HG02798 (cell line): Measurements from ENCODE around the gene CYP2S1.
"Not testable (repeated sequence)": the region's sequence is repeated elsewhere in the genome, so short reads cannot be mapped to it uniquely, and the experiment has no call there.

ENCODE experiments used
- ATAC-seq: cut with Tn5 transposase; IDR thresholded peaks from one replicate; pipeline ENCODE4 v1.9.1; 2021; ENCODE audit warnings: mild to moderate bottlenecking; ENCODE audit not compliant: unreplicated experiment, poor library complexity

The CYP2S1 gene, protein sequence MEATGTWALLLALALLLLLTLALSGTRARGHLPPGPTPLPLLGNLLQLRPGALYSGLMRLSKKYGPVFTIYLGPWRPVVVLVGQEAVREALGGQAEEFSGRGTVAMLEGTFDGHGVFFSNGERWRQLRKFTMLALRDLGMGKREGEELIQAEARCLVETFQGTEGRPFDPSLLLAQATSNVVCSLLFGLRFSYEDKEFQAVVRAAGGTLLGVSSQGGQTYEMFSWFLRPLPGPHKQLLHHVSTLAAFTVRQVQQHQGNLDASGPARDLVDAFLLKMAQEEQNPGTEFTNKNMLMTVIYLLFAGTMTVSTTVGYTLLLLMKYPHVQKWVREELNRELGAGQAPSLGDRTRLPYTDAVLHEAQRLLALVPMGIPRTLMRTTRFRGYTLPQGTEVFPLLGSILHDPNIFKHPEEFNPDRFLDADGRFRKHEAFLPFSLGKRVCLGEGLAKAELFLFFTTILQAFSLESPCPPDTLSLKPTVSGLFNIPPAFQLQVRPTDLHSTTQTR

DNA sequence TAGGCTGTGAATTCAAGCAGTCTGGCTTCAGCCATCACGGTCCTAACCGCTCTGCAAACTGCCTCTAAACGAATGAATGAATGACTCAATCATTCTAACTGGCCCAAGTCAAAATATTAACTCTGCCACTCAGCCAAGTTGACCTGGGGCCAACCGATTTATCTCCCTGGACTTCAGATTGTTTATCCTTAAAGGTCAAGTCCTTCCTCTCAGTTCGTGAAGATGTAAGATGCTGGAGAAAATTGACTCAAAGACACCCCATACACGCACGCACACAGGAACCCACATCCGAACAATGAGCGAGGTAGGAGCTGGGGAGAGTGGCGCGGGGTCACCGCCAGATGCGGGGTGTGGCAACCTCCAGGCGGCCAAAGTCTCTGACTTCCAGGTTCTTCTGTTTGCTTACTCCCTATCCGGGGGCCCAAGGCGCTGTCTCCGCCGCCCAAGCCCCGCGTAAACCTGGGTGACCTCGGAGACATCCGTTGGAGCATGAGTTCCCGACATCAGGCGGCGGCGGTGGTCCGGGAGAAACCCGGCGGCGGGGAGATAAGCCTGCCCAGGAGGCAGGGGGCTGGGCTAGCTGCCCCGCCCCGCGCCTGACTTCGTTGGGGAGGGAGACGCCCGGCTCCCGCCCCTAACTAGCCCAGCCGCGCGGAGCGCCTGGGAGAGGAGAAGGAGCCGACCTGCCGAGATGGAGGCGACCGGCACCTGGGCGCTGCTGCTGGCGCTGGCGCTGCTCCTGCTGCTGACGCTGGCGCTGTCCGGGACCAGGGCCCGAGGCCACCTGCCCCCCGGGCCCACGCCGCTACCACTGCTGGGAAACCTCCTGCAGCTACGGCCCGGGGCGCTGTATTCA is at the start of gene CYP2S1:
Gene CYP2S1 (plus strand): TSS at position 646 of the 856 bp plus-strand sequence. CDS start 46 bp downstream, at position 692.
- ATAC-seq, result no peak

DNA sequence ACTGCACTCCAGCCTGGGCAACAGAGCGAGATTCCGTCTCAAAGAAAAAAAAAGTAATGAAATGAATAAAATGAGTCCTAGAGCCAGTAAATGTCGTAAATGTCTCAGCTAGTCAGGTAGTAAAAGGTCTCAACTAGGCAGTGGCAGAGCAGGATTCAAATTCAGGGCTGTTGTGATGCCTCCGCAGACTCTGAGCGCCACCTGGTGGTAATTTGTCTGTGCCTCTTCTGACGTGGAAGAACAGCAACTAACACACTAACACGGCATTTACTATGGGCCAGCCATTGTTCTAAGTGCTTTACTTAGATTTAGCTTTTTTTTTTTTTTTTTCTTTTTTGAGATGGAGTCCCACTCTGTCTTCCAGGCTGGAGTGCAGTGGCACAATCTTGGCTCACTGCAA is 48.6 kb upstream of the CYP2S1 start:
- no peak for ATAC-seq

- ATAC-seq, result no peak
Measured at GRCh38 chr19:41149831-41150230, 43.2 kb upstream of the CYP2S1 start.

GRCh38 chr19:41150986-41151385 is 42.0 kb upstream of the CYP2S1 start:
- not testable (repeated sequence) for ATAC-seq

DNA sequence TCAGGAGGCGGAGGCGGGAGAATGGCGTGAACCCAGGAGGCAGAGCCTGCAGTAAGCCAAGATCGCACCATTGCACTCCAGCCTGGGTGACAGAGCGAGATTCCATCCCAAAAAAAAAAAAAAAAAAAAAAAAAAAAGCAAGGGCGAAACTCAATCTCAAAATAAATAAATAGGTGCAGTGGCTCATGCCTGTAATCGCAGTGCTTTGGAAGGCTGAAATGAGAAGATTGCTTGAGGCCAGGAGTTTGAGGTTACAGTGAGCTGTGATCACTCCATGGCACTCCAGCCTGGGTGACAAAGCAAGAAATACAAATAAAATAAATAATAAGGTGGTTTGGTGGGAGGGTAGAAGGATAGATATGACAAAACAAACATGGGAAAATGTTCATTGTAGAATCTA is 39.0 kb upstream of the CYP2S1 start:
- no peak for ATAC-seq

- no peak for ATAC-seq
Measured at GRCh38 chr19:41156207-41156606, 36.8 kb upstream of the CYP2S1 start.

DNA sequence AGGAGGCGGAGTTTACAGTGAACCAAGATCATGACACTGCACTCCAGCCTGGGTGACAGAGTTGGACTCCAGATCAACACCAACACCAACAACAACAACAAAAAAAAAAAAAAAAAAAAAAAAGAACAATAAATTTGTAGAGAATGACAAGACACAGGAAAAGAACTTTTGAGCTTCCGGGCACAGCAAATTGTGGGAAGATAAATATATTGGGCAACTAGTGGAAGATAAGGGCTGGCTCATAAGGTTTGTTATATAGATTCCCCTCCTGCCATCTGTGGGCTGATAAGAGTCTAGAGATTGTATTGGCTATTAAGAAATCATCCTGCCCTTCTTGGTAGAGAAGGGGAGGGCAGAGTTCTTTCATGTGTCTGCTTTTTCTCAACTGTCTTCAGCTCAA is 33.1 kb upstream of the CYP2S1 start:
- ATAC-seq, result no peak

- ATAC-seq, result no peak
Measured at GRCh38 chr19:41161903-41162302, 31.1 kb upstream of the CYP2S1 start.

GRCh38 chr19:41166944-41167804 is 25.8 kb upstream of the CYP2S1 start:
- ATAC-seq, result no peak

DNA sequence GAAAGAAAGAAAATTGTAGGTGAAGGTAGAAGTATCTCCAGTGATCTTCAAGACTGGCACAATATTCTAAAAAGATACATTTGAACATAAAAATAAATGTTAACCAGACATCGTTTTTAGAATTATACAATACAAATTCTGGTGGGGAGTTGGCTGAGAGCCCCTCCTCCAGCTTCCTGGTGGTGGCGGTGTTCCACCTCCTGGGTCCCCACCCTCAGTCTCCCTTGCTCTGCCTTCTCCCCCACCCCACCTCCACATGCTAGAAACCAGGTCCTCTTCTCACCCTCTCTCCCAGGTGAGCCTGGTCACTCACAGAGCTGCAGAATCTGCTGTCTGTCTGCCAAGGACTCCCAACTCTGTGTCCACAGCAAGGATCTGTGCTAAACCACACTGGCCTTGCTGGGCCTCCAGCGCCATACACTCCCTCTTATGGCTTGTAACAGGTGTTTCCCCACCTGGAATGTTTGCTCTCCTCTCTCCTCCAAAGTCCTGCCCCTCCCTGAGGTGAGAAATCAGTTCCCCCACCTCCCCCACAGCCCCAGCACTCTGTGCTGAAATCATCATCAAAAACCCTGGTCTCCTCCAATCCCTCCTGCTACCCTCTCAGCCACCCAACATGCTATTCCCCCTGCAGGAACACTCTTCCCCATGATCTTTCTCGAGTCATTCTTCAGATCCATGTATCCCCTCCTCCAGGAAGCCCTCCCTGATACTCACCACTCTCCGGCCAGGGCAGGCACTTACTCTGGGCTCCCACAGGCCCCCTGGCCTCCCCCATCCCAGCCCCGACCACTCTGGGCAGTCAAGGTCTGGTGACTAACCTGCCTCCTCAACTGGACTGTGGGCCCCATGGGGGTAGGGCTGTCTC is 20.5 kb upstream of the CYP2S1 start:
- ATAC-seq, result no peak

- ATAC-seq, result no peak
Measured at GRCh38 chr19:41174297-41174928, 18.6 kb upstream of the CYP2S1 start.

GRCh38 chr19:41175801-41176777 is 16.9 kb upstream of the CYP2S1 start:
- no peak for ATAC-seq

DNA sequence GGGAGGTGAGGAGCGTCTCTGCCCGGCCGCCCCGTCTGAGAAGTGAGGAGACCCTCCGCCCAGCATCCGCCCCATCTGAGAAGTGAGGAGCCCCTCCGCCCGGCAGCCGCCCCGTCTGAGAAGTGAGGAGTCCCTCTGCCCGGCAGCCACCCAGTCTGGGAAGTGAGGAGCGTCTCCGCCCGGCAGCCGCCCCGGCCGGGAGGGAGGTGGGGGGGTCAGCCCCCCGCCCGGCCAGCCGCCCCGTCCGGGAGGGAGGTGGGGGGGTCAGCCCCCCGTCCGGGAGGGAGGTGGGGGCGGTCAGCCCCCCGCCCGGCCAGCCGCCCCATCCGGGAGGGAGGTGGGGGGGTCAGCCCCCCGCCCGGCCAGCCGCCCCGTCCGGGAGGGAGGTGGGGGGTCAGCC is 12.8 kb upstream of the CYP2S1 start:
- not testable (repeated sequence) for ATAC-seq

DNA sequence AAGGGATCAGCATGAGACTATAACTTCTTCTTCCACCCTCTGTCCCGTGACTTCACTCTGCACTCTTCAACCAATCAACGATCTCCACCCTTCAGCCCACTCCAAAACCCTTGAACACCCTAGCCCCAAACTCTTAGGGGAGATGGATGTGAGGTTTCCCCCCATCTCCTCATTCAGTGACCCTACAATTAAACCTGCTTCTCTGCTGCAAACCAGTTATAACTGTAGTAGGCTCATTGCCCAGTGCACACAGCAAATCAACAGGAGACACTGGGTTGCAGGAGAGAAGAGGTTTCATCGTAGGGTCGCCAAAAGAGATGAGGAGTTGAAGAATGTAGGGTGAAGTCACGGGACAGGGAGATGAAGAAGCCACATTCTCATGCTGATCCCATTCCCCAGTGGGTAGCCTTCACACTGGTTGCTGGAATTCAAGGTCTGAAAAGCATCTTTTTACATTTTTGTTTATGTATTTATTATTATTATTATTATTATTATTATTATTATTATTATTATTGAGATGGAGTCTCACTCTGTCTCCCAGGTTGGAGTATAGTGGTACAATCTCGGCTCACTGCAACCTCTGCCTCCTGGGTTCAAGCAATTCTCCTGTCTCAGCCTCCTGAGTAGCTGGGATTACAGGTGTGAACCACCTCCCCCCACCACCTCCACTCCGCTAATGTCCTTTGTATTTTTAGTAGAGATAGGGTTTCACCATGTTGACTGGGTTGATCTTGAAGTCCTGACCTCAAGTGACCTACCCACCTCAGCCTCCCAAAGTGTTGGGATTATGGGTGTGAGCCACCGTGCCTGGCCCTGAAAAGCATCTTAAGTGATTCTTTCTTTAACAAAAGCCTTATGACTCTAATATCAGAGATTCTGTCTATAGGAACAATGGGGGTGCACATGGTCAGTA is 5.8 kb upstream of the CYP2S1 start:
- no peak for ATAC-seq

DNA sequence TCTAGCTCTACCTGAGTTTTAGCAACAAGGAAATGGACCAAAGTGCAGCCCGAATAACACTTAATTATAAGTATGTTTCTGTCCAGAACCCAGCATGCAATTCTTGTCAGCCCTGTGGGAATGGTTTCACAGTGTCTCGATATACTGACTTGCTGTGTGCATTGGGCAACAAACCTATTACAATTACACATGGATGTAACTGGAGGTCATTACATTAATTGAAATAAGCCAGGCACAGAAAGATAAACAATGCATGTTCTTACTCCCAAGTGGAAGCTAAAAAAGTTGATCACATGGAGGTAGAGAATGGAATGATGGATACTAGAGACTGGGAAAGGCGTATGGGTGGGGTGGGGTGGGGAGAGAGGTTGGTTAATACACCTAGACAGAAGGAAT is 5.1 kb upstream of the CYP2S1 start:
- ATAC-seq, result no peak

- ATAC-seq, result no peak
Measured at GRCh38 chr19:41189425-41190065, 3.5 kb upstream of the CYP2S1 start.
